DMS53 (cell line): Measurements from ENCODE around the gene TAPBP.
"Not testable (repeated sequence)": the region's sequence is repeated elsewhere in the genome, so short reads cannot be mapped to it uniquely, and the experiment has no call there.

Experiments
- DNase-seq: peaks from one replicate; lab custom pipeline; 2025; lab: John Stamatoyannopoulos, UW

The TAPBP gene

GRCh38 chr6:33296797-33297405 is 17.0 kb downstream of the TAPBP start:
- no peak for DNase-seq

GRCh38 chr6:33295621-33296369 is 18.1 kb downstream of the TAPBP start:
- DNase-seq, result no peak

GRCh38 chr6:33294086-33294823 is 19.6 kb downstream of the TAPBP start:
- DNase-seq, result no peak

GRCh38 chr6:33292996-33293682 is 20.7 kb downstream of the TAPBP start:
- DNase-seq, result no peak

- DNase-seq, result no peak
Observed at GRCh38 chr6:33290459-33290858, 23.4 kb downstream of the TAPBP start.

GRCh38 chr6:33289784-33290315 is 24.0 kb downstream of the TAPBP start:
- DNase-seq, result peak; percentile 53

GRCh38 chr6:33288921-33289783 is 24.7 kb downstream of the TAPBP start, which contains the start of the genes PFDN6 and WDR46:
PFDN6 (plus strand) TSS chr6:33289601; CDS start chr6:33289857, 256 bp downstream.
WDR46 (minus strand) TSS chr6:33289239; CDS start chr6:33289170, 69 bp downstream.
- DNase-seq, result peak; percentile 95

- DNase-seq, result no peak
Observed at GRCh38 chr6:33288141-33288920, 25.5 kb downstream of the TAPBP start.

GRCh38 chr6:33286946-33287914 is 26.6 kb downstream of the TAPBP start:
- DNase-seq, result no peak

GRCh38 chr6:33285214-33285613 is 28.7 kb downstream of the TAPBP start:
- DNase-seq, result not testable (repeated sequence)

GRCh38 chr6:33280539-33280938 is 33.3 kb downstream of the TAPBP start:
- DNase-seq, result no peak

GRCh38 chr6:33279971-33280511 is 33.8 kb downstream of the TAPBP start:
- DNase-seq, result peak; percentile 91

- no peak for DNase-seq
Observed at GRCh38 chr6:33279257-33279695, 34.6 kb downstream of the TAPBP start.

GRCh38 chr6:33278810-33279209 is 35.1 kb downstream of the TAPBP start:
- no peak for DNase-seq

GRCh38 chr6:33278392-33278741 is 35.5 kb downstream of the TAPBP start:
- DNase-seq, result peak; percentile 35

- DNase-seq, result no peak
Observed at GRCh38 chr6:33277663-33278391, 36.1 kb downstream of the TAPBP start.

GRCh38 chr6:33276864-33277662 is 36.8 kb downstream of the TAPBP start, which contains the start of gene B3GALT4:
B3GALT4 (plus strand) TSS chr6:33277123; CDS start chr6:33277420, 297 bp downstream.
- DNase-seq, result peak; percentile 96
